Vagina (tissue), 2 donors: Measurements from ENCODE around the gene FBL.

Source experiments
- POLR2A ChIP-seq, 2 donors: fragments of 450-650 bp; IDR thresholded peaks; one replicate each; pipeline ENCODE4 v1.6.1; 2017; ENCODE audit warnings: antibody characterized with exemption in 2 of 2, mild to moderate bottlenecking in 2 of 2, moderate library complexity in 2 of 2
- TF ChIP-seq, protein P1 (sequence below), 3 experiments: fragments of 450-650 bp in 2 of 3; fragments of 200-600 bp in 1 of 3; sonication (generic) in 1 of 3; IDR thresholded peaks; one replicate each; pipeline ENCODE4 v1.5.1; 2017 to 2019; ENCODE audit warnings: antibody characterized with exemption in 3 of 3, mild to moderate bottlenecking in 2 of 3, moderate library complexity in 2 of 3

DNA sequence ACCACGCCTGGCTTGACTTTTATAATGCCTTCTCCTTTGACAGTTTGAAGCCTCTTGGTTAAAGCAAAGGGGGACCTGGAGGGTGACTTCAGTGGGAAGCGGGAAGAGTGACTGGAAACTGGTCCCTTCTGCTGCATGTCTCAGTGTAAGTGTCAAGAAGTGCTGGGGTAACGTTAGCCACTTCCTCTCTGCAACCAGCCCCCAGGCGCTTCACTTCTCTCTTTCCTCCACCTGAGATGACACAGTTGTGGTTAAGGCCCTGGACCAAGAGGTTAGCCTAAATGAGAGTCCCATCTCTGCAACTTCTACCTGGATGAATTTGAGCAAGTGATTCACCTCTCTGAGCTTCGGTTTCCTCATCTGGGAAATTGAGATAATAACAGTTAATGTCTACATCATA is 51.2 kb downstream of the FBL start:
- TF ChIP-seq, protein P1, sequence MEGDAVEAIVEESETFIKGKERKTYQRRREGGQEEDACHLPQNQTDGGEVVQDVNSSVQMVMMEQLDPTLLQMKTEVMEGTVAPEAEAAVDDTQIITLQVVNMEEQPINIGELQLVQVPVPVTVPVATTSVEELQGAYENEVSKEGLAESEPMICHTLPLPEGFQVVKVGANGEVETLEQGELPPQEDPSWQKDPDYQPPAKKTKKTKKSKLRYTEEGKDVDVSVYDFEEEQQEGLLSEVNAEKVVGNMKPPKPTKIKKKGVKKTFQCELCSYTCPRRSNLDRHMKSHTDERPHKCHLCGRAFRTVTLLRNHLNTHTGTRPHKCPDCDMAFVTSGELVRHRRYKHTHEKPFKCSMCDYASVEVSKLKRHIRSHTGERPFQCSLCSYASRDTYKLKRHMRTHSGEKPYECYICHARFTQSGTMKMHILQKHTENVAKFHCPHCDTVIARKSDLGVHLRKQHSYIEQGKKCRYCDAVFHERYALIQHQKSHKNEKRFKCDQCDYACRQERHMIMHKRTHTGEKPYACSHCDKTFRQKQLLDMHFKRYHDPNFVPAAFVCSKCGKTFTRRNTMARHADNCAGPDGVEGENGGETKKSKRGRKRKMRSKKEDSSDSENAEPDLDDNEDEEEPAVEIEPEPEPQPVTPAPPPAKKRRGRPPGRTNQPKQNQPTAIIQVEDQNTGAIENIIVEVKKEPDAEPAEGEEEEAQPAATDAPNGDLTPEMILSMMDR (IDR thresholded peaks at IDR 0.05), result no peak
- TF ChIP-seq POLR2A (IDR thresholded peaks at IDR 0.05), result no peak
